HG03378 (cell line): Measurements from ENCODE around the gene GRAMD4.
"Not testable (repeated sequence)": the region's sequence is repeated elsewhere in the genome, so short reads cannot be mapped to it uniquely, and the experiment has no call there.

Experiments
- ATAC-seq: cut with Tn5 transposase; IDR thresholded peaks from one replicate; pipeline ENCODE4 v1.9.1; 2021; ENCODE audit warnings: mild to moderate bottlenecking, moderate library complexity; ENCODE audit not compliant: unreplicated experiment

Gene GRAMD4

GRCh38 chr22:46617986-46618647 lies 2.1 kb upstream of the GRAMD4 start:
- no peak for ATAC-seq

- ATAC-seq = no peak
Measured at GRCh38 chr22:46618667-46619066, 1.5 kb upstream of the GRAMD4 start.

- no peak for ATAC-seq
Measured at GRCh38 chr22:46619240-46619829, 851 bp upstream of the GRAMD4 start.

GRCh38 chr22:46620588-46621242 lies 529 bp downstream of the GRAMD4 start:
- no peak for ATAC-seq

GRCh38 chr22:46621243-46621930 lies 1.2 kb downstream of the GRAMD4 start:
- not testable (repeated sequence) for ATAC-seq

GRCh38 chr22:46622081-46622521 lies 1.9 kb downstream of the GRAMD4 start:
- ATAC-seq = no peak

- no peak for ATAC-seq
Measured at GRCh38 chr22:46625113-46625842, 5.1 kb downstream of the GRAMD4 start.

- no peak for ATAC-seq
Measured at GRCh38 chr22:46625843-46626349, 5.7 kb downstream of the GRAMD4 start.

GRCh38 chr22:46626356-46626755 lies 6.2 kb downstream of the GRAMD4 start:
- ATAC-seq = no peak

- ATAC-seq = no peak
Measured at GRCh38 chr22:46626911-46627805, 7.0 kb downstream of the GRAMD4 start.

- ATAC-seq = no peak
Measured at GRCh38 chr22:46627806-46628482, 7.8 kb downstream of the GRAMD4 start.

GRCh38 chr22:46628756-46629155 lies 8.6 kb downstream of the GRAMD4 start:
- no peak for ATAC-seq

GRCh38 chr22:46629291-46629690 lies 9.1 kb downstream of the GRAMD4 start:
- no peak for ATAC-seq

GRCh38 chr22:46631113-46631512 lies 10.9 kb downstream of the GRAMD4 start:
- no peak for ATAC-seq

- no peak for ATAC-seq
Measured at GRCh38 chr22:46632646-46633249, 12.6 kb downstream of the GRAMD4 start.

- no peak for ATAC-seq
Measured at GRCh38 chr22:46633334-46633890, 13.2 kb downstream of the GRAMD4 start.

- no peak for ATAC-seq
Measured at GRCh38 chr22:46634011-46634699, 14.0 kb downstream of the GRAMD4 start.
